HepG2 (cell line): ENCODE data around the gene LINGO1. TPM values are rescaled to one million over a fixed set of nuclear protein-coding genes. Genes with fewer than 3 reads are reported as not detected.

Experiments
- ATAC-seq: fragments of 200-7000 bp; cut with Tn5 transposase; 3 replicates; pipeline ENCODE4 v1.9.1; 2020; ENCODE audit warnings: mild to moderate bottlenecking, moderate library complexity
- BruUV-seq: library from RNA; stranded (reverse); fragments of 400-500 nt; replicated peaks from 2 replicates; lab custom pipeline; 2021; lab: Mats Ljungman, UMichigan
- CTCF ChIA-PET: fragments of 300-600 bp; formaldehyde crosslinking; extraction: SDS; loops from one replicate; lab custom pipeline; 2021; ENCODE audit warnings: low total read pairs, inconsistent platforms, low intra/inter-chr PET ratio; lab: Yijun Ruan, JAX
- POLR2A ChIA-PET: fragments of 350-600 bp; sonication (Branson Sonifier 250); formaldehyde crosslinking; loops from one replicate; lab custom pipeline; 2020; ENCODE audit warnings: antibody characterized with exemption, inconsistent platforms; lab: Yijun Ruan, JAX
- DNase-seq: peaks from one replicate; pipeline ENCODE4 v3.0.0-alpha.2; 2015; ENCODE audit warnings: low spot score
- FAIRE-seq: peaks from 3 replicates; lab custom pipeline; 2011; peaks lifted over from hg19 to GRCh38; lab: Jason Lieb, UNC
- H2AFZ ChIP-seq: one replicate; pipeline ENCODE4 v1.6.1; 2011; ENCODE audit warnings: low read length, inconsistent platforms
- H3K27ac ChIP-seq: fragments of 300-600 bp; 3 replicates; pipeline ENCODE4 v1.8.0; 2011; ENCODE audit warnings: mixed run types, mild to moderate bottlenecking, mixed read lengths, low read length, inconsistent platforms; ENCODE audit not compliant: insufficient read depth; ENCODE audit errors: extremely low read length
- H3K27me3 ChIP-seq, 2 experiments: fragments of 200-600 bp in 1 of 2; 2 replicates in 1 of 2; 3 replicates in 1 of 2; pipeline versions ENCODE4 v1.6.0 to v1.8.0; 2011; ENCODE audit warnings: low read length in 2 of 2, mild to moderate bottlenecking in 2 of 2, moderate library complexity in 2 of 2, inconsistent platforms in 1 of 2; ENCODE audit not compliant: insufficient read depth in 2 of 2, control insufficient read depth in 1 of 2
- H3K36me3 ChIP-seq, 2 experiments: fragments of 200-600 bp in 1 of 2; replicated peaks in 1 of 2; 2 replicates in 1 of 2; 3 replicates in 1 of 2; pipeline versions ENCODE4 v1.5.1 to v1.8.0; 2011; ENCODE audit warnings: low read length in 2 of 2, inconsistent platforms in 1 of 2; ENCODE audit not compliant: insufficient read depth in 2 of 2, control insufficient read depth in 1 of 2
- H3K4me1 ChIP-seq: 2 replicates; pipeline ENCODE4 v1.5.1; 2012; ENCODE audit warnings: low read length, inconsistent platforms; ENCODE audit not compliant: insufficient read depth
- H3K4me2 ChIP-seq: 2 replicates; pipeline ENCODE4 v1.6.0; 2011; ENCODE audit warnings: low read depth, low read length, inconsistent platforms
- H3K4me3 ChIP-seq, 3 experiments: fragments of 200-600 bp in 1 of 3; sonication (generic), shearing (Covaris generic) in 1 of 3; replicated peaks in 1 of 3; 2 replicates each; pipeline ENCODE4 v1.5.1; 2011 to 2016; ENCODE audit warnings: low read length in 3 of 3, inconsistent platforms in 2 of 3, low read depth in 2 of 3, mild to moderate bottlenecking in 2 of 3, control low read depth in 1 of 3, mixed read lengths in 1 of 3; ENCODE audit not compliant: insufficient read depth in 1 of 3
- H3K79me2 ChIP-seq: one replicate; pipeline ENCODE4 v1.6.1; 2011; ENCODE audit warnings: low read length, inconsistent platforms; ENCODE audit not compliant: insufficient read depth
- H3K9ac ChIP-seq: 2 replicates; pipeline ENCODE4 v1.6.0; 2011; ENCODE audit warnings: mild to moderate bottlenecking, low read depth, low read length, inconsistent platforms; ENCODE audit not compliant: insufficient read depth
- H3K9me3 ChIP-seq: 2 replicates; pipeline ENCODE4 v1.5.1; 2012; ENCODE audit warnings: mild to moderate bottlenecking, low read length
- H4K20me1 ChIP-seq: 2 replicates; pipeline ENCODE4 v1.6.0; 2011; ENCODE audit warnings: inconsistent platforms, mild to moderate bottlenecking, low read length, moderate library complexity; ENCODE audit not compliant: insufficient read depth
- SNAI1 ChIP-seq: sonication (generic); formaldehyde crosslinking; IDR thresholded peaks from 2 replicates; pipeline ENCODE4 v1.5.0; 2020; ENCODE audit warnings: mild to moderate bottlenecking, missing genetic modification reagents, borderline replicate concordance
- SRSF9 ChIP-seq: fragments of 200-400 bp; formaldehyde crosslinking; IDR thresholded peaks from 2 replicates; pipeline ENCODE4 v1.6.1; 2018; ENCODE audit warnings: borderline replicate concordance, mild to moderate bottlenecking, low read depth, low read length; ENCODE audit not compliant: insufficient read depth, poor library complexity, severe bottlenecking
- WGBS: methylation state at CpG from one replicate; pipeline ENCODE4 v1.1.6; 2017; ENCODE audit warnings: low lambda C conversion rate; 5-methylcytosine and 5-hydroxymethylcytosine counted together
- in situ Hi-C: cut with HindIII; loops from 2 replicates; pipeline ENCODE4 v1.10.0; 2017; ENCODE audit warnings: low pct_unique_long_range_greater_than_20kb; ENCODE audit not compliant: extremely low pct_ligation_motif_present
- intact Hi-C: fragments of 100-400 bp; cut with micrococcal nuclease; formaldehyde crosslinking; loops from one replicate; pipeline ENCODE4 v1.10.0; 2022; ENCODE audit not compliant: unreplicated experiment
- polyA plus RNA-seq, 8 experiments: library from polyadenylated mRNA; depleted of rRNA in 3 of 8; stranded (reverse) in 7 of 8; unstranded in 1 of 8; fragments of >200 nt; fragmentation: Illumina TruSeq in 4 of 8; extraction: Trizol in 4 of 8; gene quantifications; 2 replicates each; pipeline versions ENCODE4 v1.2.1 to v1.2.3, GENCODE V29; 2011 to 2016; ENCODE audit warnings: low read depth in 4 of 8, missing spikeins in 1 of 8, mixed read lengths in 1 of 8; ENCODE audit not compliant: insufficient read depth in 1 of 8
- total RNA-seq, 5 experiments: library from RNA; depleted of rRNA; stranded (reverse); fragments of >200 nt; fragmentation: Illumina TruSeq; extraction: Trizol; gene quantifications; 2 replicates each; pipeline ENCODE4 v1.2.3, GENCODE V29; 2016; ENCODE audit warnings: low read depth in 1 of 5
- TF ChIP-seq, protein P1 (sequence below): sonication (generic); formaldehyde crosslinking; IDR thresholded peaks from 2 replicates; pipeline ENCODE4 v1.5.1; 2020; ENCODE audit warnings: missing genetic modification reagents, mild to moderate bottlenecking, borderline replicate concordance
- TF ChIP-seq, protein P2 (sequence below), 2 experiments: fragments of 450-650 bp in 1 of 2; sonication (generic) in 1 of 2; formaldehyde crosslinking in 1 of 2; IDR thresholded peaks; 2 replicates each; pipeline versions ENCODE4 v1.6.1 to v1.8.0; 2016 to 2022; ENCODE audit warnings: antibody characterized with exemption in 1 of 2, mild to moderate bottlenecking in 1 of 2, missing genetic modification reagents in 1 of 2

The LINGO1 gene
- total and polyA plus RNA-seq, 2 of the 13 experiments (the other 11 are each of a cell fraction or from before 2014, with no cell fraction given): 0.07 TPM; not detected in 1

DNA sequence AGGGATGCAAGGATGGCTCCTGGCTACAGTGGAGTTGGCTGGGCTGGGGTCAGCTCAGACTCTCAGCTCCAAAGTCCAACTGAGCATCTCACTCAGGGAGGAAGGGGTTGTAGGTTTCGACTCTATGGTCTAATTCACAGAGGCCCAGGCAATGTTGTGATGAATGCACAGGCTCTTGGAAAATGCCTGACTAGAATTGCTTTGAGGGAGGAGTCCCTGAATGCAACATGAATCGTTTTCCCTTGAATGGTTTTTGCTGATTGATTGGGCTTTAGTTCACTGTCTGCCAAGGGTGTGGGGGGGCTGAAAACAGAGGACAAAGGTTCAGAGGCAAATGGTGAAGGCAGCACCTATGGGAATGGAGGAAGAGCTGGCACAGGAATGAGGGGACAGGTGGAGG, 48.6 kb upstream of the LINGO1 start:
- DNase-seq (no peak), FAIRE-seq (no peak), ATAC-seq (no peak)
- no peak overlapping the region for H3K4me3 ChIP-seq
- H3K9ac ChIP-seq: no peak overlapping the region
- no peaks in the 10 kb centered on the region for H4K20me1 ChIP-seq
- no peak for TF ChIP-seq SNAI1 (CRISPR knock-in tag)
- H3K27ac ChIP-seq: no peak overlapping the region
- POLR2A ChIA-PET: no interaction called here
- H2AFZ ChIP-seq: no peak overlapping the region
- CTCF ChIA-PET: no interaction called here
- no peaks in the 10 kb centered on the region; a peak in 1 of 5 replicates for H3K27me3 ChIP-seq
- H3K79me2 ChIP-seq: no peaks in the 10 kb centered on the region
- intact Hi-C loops: no loop called here
- in situ Hi-C loops: no loop called here
- no peaks in the 10 kb centered on the region for H3K36me3 ChIP-seq
- H3K4me2 ChIP-seq: no peak overlapping the region
- 0% methylated on average over 2 of the region's 2 CpGs for WGBS
- H3K9me3 ChIP-seq: no peaks in the 10 kb centered on the region
- no peaks in the 10 kb centered on the region for H3K4me1 ChIP-seq
- no TSS peak for BruUV-seq

DNA sequence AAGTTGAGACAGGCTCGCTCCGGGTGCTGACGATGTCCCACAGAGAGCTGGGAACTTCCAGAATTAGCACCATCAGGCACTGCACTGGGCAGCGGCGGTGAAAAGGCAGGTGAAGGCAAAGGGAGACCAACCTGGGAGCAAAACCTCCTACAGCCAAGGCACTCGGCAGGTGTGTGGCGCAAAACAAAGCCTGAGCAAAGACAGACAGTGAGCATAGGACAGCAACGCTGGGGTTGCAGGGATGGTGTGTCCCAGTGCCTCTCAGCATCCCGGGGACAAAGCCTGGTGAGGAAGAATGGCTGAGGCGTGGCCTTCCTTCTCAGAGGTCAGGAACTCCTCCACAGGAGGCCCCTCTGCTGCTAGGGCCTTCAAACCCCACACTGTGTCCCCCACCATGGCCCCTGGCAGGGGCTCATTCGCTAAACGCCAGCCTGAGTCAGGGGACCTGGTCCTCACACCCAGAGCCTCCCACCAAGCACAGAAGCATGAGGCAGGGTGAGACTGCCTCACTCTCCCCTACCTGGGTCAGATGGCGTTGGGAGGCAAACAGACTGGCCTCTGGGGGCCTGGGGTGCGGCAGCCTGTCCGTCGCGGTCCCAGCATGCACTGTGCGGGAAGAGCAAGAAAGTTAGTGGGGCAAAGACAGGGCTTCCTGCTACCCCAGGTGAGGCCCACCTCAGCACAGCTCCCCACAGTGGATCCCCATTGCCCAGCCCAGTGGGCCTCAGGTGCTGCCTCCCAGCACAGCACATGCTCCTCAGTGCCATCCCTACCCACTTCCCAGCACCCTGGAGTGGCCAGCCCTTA, 44.1 kb upstream of the LINGO1 start:
- 24% methylated on average over 11 of the region's 18 CpGs for WGBS
- no peak overlapping the region for H3K4me2 ChIP-seq
- in situ Hi-C loops: no loop called here
- no peak for FAIRE-seq
- no peak overlapping the region for H2AFZ ChIP-seq
- no peak; the same call in 2 of the 3 replicates for ATAC-seq
- H3K27ac ChIP-seq: no peak overlapping the region
- H3K79me2 ChIP-seq: no peaks in the 10 kb centered on the region
- no peak overlapping the region for H3K4me3 ChIP-seq
- DNase-seq: no peak
- BruUV-seq: no TSS peak
- H3K27me3 ChIP-seq: peaks cover 1 to 5% of the 10 kb centered on the region in 2 experiments; a peak in 4 of 5 replicates
- no peaks in the 10 kb centered on the region for H3K9me3 ChIP-seq
- H3K4me1 ChIP-seq: no peaks in the 10 kb centered on the region
- no peaks in the 10 kb centered on the region for H3K36me3 ChIP-seq
- no peaks in the 10 kb centered on the region for H4K20me1 ChIP-seq
- no peak overlapping the region for H3K9ac ChIP-seq
- CTCF ChIA-PET: no interaction called here
- intact Hi-C loops: no loop called here
- POLR2A ChIA-PET: no interaction called here
- TF ChIP-seq, protein P1, sequence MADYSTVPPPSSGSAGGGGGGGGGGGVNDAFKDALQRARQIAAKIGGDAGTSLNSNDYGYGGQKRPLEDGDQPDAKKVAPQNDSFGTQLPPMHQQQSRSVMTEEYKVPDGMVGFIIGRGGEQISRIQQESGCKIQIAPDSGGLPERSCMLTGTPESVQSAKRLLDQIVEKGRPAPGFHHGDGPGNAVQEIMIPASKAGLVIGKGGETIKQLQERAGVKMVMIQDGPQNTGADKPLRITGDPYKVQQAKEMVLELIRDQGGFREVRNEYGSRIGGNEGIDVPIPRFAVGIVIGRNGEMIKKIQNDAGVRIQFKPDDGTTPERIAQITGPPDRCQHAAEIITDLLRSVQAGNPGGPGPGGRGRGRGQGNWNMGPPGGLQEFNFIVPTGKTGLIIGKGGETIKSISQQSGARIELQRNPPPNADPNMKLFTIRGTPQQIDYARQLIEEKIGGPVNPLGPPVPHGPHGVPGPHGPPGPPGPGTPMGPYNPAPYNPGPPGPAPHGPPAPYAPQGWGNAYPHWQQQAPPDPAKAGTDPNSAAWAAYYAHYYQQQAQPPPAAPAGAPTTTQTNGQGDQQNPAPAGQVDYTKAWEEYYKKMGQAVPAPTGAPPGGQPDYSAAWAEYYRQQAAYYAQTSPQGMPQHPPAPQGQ (CRISPR knock-in tag): no peak
- TF ChIP-seq, protein P2, sequence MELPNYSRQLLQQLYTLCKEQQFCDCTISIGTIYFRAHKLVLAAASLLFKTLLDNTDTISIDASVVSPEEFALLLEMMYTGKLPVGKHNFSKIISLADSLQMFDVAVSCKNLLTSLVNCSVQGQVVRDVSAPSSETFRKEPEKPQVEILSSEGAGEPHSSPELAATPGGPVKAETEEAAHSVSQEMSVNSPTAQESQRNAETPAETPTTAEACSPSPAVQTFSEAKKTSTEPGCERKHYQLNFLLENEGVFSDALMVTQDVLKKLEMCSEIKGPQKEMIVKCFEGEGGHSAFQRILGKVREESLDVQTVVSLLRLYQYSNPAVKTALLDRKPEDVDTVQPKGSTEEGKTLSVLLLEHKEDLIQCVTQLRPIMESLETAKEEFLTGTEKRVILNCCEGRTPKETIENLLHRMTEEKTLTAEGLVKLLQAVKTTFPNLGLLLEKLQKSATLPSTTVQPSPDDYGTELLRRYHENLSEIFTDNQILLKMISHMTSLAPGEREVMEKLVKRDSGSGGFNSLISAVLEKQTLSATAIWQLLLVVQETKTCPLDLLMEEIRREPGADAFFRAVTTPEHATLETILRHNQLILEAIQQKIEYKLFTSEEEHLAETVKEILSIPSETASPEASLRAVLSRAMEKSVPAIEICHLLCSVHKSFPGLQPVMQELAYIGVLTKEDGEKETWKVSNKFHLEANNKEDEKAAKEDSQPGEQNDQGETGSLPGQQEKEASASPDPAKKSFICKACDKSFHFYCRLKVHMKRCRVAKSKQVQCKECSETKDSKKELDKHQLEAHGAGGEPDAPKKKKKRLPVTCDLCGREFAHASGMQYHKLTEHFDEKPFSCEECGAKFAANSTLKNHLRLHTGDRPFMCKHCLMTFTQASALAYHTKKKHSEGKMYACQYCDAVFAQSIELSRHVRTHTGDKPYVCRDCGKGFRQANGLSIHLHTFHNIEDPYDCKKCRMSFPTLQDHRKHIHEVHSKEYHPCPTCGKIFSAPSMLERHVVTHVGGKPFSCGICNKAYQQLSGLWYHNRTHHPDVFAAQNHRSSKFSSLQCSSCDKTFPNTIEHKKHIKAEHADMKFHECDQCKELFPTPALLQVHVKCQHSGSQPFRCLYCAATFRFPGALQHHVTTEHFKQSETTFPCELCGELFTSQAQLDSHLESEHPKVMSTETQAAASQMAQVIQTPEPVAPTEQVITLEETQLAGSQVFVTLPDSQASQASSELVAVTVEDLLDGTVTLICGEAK (IDR thresholded peaks at IDR 0.05): no peak
- TF ChIP-seq, protein P2 (CRISPR knock-in tag; IDR thresholded peaks at IDR 0.05): no peak
- TF ChIP-seq SRSF9: no peak
